Kidney (tissue), 14 donors: ENCODE results near the gene OSBPL2. TPM values are rescaled to one million over a fixed set of nuclear protein-coding genes. Genes with fewer than 3 reads are reported as not detected.

Experiments
- DNase-seq, 5 donors: peaks; one replicate each; pipeline ENCODE4 v3.0.0-alpha.2; 2013 to 2020
- FAIRE-seq: peaks from 2 replicates; lab custom pipeline; 2012; peaks lifted over from hg19 to GRCh38; lab: Jason Lieb, UNC
- H3K27ac ChIP-seq, 2 donors: one replicate each; pipeline ENCODE4 v1.7.0; 2013; ENCODE audit warnings: low read depth in 2 of 2, low read length in 2 of 2, inconsistent platforms in 1 of 2
- H3K27me3 ChIP-seq: one replicate; pipeline ENCODE4 v1.7.1; 2013; ENCODE audit warnings: low read length, inconsistent platforms; ENCODE audit not compliant: control insufficient read depth, insufficient read depth
- H3K36me3 ChIP-seq, 3 donors: one replicate each; pipeline versions ENCODE4 v1.7.0 to v1.7.1; 2013; ENCODE audit warnings: low read length in 3 of 3, control low read depth in 1 of 3, inconsistent platforms in 1 of 3; ENCODE audit not compliant: insufficient read depth in 3 of 3, control insufficient read depth in 2 of 3
- H3K4me1 ChIP-seq, 3 donors: one replicate each; pipeline versions ENCODE4 v1.7.0 to v1.7.1; 2013; ENCODE audit warnings: low read length in 3 of 3, inconsistent platforms in 1 of 3, low read depth in 1 of 3; ENCODE audit not compliant: control insufficient read depth in 2 of 3, insufficient read depth in 2 of 3
- H3K4me3 ChIP-seq, 3 donors: one replicate each; pipeline versions ENCODE4 v1.7.0 to v1.8.1; 2013; ENCODE audit warnings: low read length in 3 of 3, control low read depth in 1 of 3, inconsistent platforms in 1 of 3
- H3K9ac ChIP-seq, 3 donors: one replicate each; pipeline versions ENCODE4 v1.7.0 to v1.7.1; 2013; ENCODE audit warnings: low read length in 3 of 3, control low read depth in 1 of 3, inconsistent platforms in 1 of 3
- H3K9me3 ChIP-seq, 3 donors: one replicate each; pipeline versions ENCODE4 v1.7.0 to v1.7.1; 2013; ENCODE audit warnings: low read length in 3 of 3, control low read depth in 1 of 3, inconsistent platforms in 1 of 3; ENCODE audit not compliant: control insufficient read depth in 2 of 3, insufficient read depth in 1 of 3
- CTCF ChIP-seq: IDR thresholded peaks from 3 replicates; pipeline ENCODE4 v1.5.1; 2012; ENCODE audit warnings: mild to moderate bottlenecking, moderate library complexity, borderline replicate concordance; ENCODE audit not compliant: insufficient read depth; ENCODE audit errors: extremely low read depth
- intact Hi-C: fragments of 100-400 bp; cut with DNase I; formaldehyde crosslinking; loops from one replicate; pipeline ENCODE4 v1.11.1; 2022
- polyA plus RNA-seq: library from polyadenylated mRNA; stranded (reverse); fragments of 350-450 nt; fragmentation: Illumina TruSeq; extraction: RNeasy Lipid Tissue Mini Kit (QIAGEN cat#74804); gene quantifications from one replicate; pipeline ENCODE4 v1.2.3, GENCODE V29; 2014; ENCODE audit warnings: low read depth, low replicate concordance; ENCODE audit not compliant: insufficient read depth
- total RNA-seq: library from RNA; stranded (reverse); fragmentation: NEBNext Ultra II Directional; extraction: Animal tissue kit (Norgen Biotek cat#: 25700); gene quantifications from one replicate; pipeline ENCODE4 v1.2.1, GENCODE V29; 2021
- donor health status: control.
- donor health status: control.
- donor health status: control.
- donor health status: control.
- donor health status: control.
- donor health status: DM: yes; HTN: yes; CAD: no.
- donor health status: Normal renal cell carcinoma (clear cell type).

The OSBPL2 gene
- total and polyA plus RNA-seq, 2 donors from 2014 or later: 20.4 to 57.1 TPM

GRCh38 chr20:62326559-62326958 is 88.2 kb downstream of the OSBPL2 start:
- Histone ChIP-seq H3K27ac (no peak overlapping the region), H3K4me3 (no peak overlapping the region), H3K9ac (no peak overlapping the region), H3K36me3 (peaks cover 0 to 35% (median 24%) of the 10 kb centered on the region in 3 donors), H3K9me3 (no peaks in the 10 kb centered on the region), H3K27me3 (no peaks in the 10 kb centered on the region), H3K4me1 (no peaks in the 10 kb centered on the region)
- no peak for TF ChIP-seq CTCF
- intact Hi-C loops: no loop called here
- DNase-seq: no peak
- no peak for FAIRE-seq

- DNase-seq: no peak
- Histone ChIP-seq H3K27me3 (no peaks in the 10 kb centered on the region), H3K4me1 (no peaks in the 10 kb centered on the region), H3K9me3 (no peaks in the 10 kb centered on the region), H3K27ac (no peak overlapping the region), H3K9ac (no peak overlapping the region), H3K4me3 (no peak overlapping the region), H3K36me3 (peaks cover 0 to 34% (median 24%) of the 10 kb centered on the region in 3 donors)
- TF ChIP-seq CTCF: no peak
- no peak for FAIRE-seq
- intact Hi-C loops: no loop called here
Observed at GRCh38 chr20:62326959-62327725, 88.8 kb downstream of the OSBPL2 start.

- DNase-seq (no peak), FAIRE-seq (no peak)
- Histone ChIP-seq H3K27ac (no peak overlapping the region), H3K27me3 (no peaks in the 10 kb centered on the region), H3K9me3 (no peaks in the 10 kb centered on the region), H3K4me1 (no peaks in the 10 kb centered on the region), H3K9ac (no peak overlapping the region), H3K4me3 (no peak overlapping the region), H3K36me3 (peaks cover 0 to 36% (median 24%) of the 10 kb centered on the region in 3 donors)
- TF ChIP-seq CTCF: no peak
- intact Hi-C loops: no loop called here
Observed at GRCh38 chr20:62327726-62328495, 89.6 kb downstream of the OSBPL2 start.
